GM19023 (cell line): ENCODE data around the gene MEF2C.

Experiments
- ATAC-seq: cut with Tn5 transposase; IDR thresholded peaks from one replicate; pipeline ENCODE4 v1.9.1; 2021; ENCODE audit warnings: mild to moderate bottlenecking, moderate library complexity; ENCODE audit not compliant: unreplicated experiment

The MEF2C gene

GRCh38 chr5:88693071-88693932, 189.7 kb downstream of the MEF2C start:
- ATAC-seq: no peak

DNA sequence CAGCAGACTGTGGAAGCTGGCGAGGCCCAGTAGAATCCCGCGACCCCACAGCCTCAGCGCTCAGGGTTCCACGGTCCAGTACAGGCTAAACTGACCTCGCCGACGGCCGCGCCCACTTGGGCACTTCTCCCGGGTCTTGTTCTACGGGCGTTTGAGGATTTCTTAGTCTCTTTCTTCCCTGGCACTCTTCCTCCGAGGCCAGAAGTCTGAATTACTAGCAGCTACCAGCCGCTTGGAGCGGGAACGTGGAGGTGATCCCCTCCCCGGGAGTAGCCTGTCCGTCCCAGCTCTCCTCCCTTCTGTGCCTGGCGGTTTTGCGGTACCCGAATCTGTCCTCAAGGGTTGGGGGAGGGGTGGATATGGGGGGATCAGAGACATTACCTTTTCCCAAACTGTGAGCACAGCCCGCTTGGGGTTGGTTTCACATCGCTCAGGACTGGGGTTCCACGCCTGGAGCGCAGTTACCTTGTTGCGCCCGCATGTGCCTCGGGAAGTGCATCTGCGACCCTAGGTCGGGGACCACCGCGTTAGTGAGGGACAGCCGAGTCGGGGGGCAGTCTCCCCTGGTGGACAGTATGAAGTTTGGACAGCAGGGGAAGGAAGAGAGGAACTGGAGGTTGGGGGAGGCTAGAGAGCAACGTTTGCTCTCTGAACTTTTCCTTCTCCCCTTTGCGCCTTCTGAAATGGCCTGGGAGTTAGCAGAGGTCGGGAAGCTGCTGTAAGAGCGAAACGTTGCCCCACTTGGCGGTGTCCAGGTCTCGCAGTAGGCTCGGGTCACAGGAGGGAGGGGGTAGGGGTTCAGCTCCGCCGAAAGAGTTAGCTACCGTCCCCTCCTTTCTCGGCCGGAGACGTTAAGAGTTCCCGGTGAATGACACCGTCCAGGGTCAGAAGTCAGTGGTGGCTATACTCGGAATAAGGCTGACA, 190.8 kb downstream of the MEF2C start:
- no peak for ATAC-seq

DNA sequence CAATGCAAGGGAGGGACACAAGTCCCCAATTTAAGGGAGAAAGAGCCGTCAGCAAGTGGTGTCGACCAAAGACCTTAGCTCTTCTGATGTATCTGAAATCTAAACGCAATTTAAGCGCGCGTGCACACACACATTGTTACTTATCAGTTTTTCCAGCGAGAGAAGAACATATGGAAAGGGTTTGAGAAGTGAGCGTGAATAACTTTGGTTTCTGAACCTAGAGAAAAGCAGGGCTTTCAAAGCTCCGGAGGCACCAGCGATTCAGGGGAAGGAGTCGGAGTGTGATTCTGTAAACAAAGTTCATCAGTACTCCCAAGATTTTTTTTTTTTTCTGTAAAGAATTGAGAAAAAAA, 191.8 kb downstream of the MEF2C start:
- peak; percentile 19 for ATAC-seq

DNA sequence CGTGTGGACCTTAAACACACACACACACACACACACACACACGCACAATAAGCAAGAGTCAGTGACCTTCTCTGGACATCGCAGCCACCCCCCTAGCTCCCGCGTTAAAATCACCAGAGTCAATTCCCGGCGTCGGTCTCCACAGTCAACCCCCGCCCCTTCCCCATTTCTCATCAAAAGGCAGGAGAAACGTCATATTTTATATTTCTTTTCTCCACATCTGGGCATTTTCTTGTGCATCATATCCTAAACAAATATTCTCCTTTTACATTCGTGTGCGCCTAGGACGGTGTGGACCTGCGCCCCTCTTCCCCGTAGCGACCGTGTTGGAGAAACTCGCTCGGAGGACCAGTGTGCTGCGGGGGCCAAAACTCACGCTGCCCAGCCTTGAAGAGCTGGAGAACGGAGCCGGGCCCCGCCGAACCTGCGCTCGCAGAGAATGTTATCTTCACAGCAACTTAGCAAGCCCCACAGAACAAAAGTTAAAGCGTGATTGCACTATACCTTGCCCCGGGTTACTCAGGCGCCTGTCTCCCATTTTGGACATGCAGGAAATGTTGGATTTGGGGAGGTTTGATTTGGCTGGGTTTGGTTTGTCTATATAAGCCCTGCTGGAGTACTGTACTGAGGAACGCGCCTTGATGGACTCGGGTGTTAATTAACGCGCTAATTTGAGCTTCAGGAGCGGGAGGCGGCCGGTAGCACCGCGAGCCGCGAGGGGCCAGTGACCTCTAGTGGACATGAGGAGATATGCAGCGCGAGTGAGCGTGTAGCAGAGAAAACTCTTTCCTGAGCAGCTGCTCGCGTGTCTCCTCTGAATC, 192.4 kb downstream of the MEF2C start:
- peak; percentile 90 for ATAC-seq

GRCh38 chr5:88689668-88690408, 193.1 kb downstream of the MEF2C start:
- ATAC-seq: no peak

- ATAC-seq: no peak
Observed at GRCh38 chr5:88688984-88689667, 193.9 kb downstream of the MEF2C start.

- ATAC-seq: no peak
Observed at GRCh38 chr5:88688156-88688983, 194.6 kb downstream of the MEF2C start.

DNA sequence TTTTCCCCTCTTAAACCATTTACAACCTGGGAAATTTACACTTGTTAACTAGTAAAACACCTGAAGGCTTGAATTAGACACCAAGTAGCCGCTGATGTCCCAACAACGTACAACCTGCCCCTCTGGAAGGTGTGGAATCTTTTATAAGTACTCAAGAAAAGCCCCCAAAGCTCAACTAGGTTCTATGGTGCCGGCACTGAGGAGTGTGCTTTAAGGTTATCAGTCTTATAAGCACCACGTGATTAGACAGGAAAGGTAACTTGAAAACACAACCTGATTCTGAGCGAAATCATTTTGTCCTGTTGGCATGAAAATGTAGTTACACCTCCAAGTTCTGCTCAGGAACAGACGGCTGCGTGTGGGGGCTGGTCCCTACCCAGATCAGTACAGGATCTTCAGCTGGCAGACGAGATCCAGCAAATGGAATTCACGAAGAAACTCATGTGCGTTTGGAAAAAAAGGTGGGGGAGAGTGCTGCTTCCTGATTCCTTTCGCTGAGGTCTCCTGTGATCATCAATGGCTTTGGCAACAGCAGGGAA, 195.5 kb downstream of the MEF2C start:
- ATAC-seq: no peak

GRCh38 chr5:88686726-88687125, 196.3 kb downstream of the MEF2C start:
- no peak for ATAC-seq

DNA sequence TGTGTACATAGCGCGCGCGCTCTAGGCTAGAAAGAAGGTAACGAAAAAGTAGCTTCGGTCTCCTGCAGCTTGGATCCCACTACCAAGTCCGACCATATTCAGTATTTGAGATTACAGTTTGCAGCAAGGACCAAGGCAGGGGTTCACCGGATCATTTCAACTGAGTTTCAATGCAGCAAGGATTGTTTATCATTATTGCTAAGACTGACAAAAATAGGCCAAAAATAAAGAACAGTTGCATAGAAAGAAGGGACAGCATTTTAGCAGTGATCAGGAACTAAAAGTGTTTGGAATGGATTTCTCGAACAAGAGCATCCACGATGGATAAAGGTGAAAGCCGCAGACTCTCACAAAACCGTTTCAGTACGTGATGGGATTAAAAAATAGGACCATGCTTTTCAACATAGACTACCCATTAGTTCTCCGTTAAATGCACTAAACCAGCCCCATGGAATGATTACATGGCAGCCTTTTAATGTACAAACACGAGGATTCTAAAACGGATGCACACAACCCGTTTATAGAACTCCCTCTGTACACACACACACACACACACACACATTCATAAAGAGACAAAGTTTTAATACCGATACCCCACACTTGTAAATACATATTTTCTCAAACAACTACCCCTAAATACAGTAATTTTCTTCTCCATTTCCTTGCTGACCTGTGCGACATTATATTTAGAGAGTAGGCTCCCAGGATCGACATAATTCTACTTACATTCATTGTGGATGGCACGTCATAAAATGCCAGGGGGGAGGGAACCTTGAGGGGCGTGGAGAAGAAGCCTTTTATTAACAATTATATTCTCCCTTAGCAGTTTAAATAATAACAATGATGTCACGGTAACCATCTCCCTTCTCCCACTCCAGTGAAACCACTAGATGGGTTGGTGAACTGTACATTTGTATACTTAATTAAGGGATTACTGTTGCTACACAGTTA, 197.1 kb downstream of the MEF2C start:
- no peak for ATAC-seq

GRCh38 chr5:88683506-88684135, 199.4 kb downstream of the MEF2C start:
- peak; percentile 50 for ATAC-seq

GRCh38 chr5:88682881-88683361, 200.1 kb downstream of the MEF2C start:
- no peak for ATAC-seq

GRCh38 chr5:88682131-88682530, 200.9 kb downstream of the MEF2C start:
- no peak for ATAC-seq

GRCh38 chr5:88681211-88681803, 201.7 kb downstream of the MEF2C start:
- ATAC-seq: no peak

- peak; percentile 75 for ATAC-seq
Observed at GRCh38 chr5:88680253-88681132, 202.5 kb downstream of the MEF2C start.
